Gastrocnemius medialis (tissue), 4 donors: ENCODE measurements around the gene FBLN1.

Experiments used
- CTCF ChIP-seq, 5 experiments: fragments of 450-650 bp in 3 of 5; fragments of 200-600 bp in 2 of 5; sonication (generic) in 2 of 5; IDR thresholded peaks in 4 of 5; conservative IDR thresholded peaks in 1 of 5; 1 replicate in 4 of 5; 2 replicates in 1 of 5; pipeline ENCODE4 v1.5.1; 2016 to 2019; ENCODE audit warnings: antibody characterized with exemption in 5 of 5, mild to moderate bottlenecking in 3 of 5, moderate library complexity in 3 of 5
- POLR2A ChIP-seq, 2 donors: fragments of 450-650 bp; IDR thresholded peaks; one replicate each; pipeline ENCODE4 v1.6.1; 2017; ENCODE audit warnings: antibody characterized with exemption in 2 of 2, mild to moderate bottlenecking in 2 of 2, moderate library complexity in 2 of 2

DNA sequence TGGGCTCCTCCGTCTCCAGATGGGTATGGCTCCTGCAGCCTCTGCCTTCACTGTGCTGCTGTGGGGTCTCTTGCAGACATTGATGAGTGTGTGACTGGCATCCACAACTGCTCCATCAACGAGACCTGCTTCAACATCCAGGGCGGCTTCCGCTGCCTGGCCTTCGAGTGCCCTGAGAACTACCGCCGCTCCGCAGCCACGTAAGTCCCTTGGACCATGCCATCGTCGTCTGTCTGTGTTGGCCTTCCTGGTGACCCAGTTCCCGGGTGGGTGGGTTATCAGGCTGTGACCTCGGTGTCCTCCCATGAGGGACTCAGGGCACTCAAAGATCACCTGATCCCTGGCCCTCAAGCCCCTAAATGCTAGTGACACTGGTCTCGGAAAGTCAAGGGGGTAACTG, 47.7 kb downstream of the FBLN1 start:
- TF ChIP-seq CTCF (IDR thresholded peaks at IDR 0.05 in 4 of 5, conservative IDR thresholded peaks at IDR 0.05 in 1 of 5) (no peak), POLR2A (IDR thresholded peaks at IDR 0.05) (no peak)
